IMR-90 (cell line): ENCODE data around the gene IGF2. TPM values are rescaled to one million over a fixed set of nuclear protein-coding genes. Genes with fewer than 3 reads are reported as not detected.

ENCODE experiments used
- ATAC-seq: fragments of 200-7000 bp; cut with Tn5 transposase; 2 replicates; pipeline ENCODE4 v1.9.1; 2020; ENCODE audit warnings: low read depth, mild to moderate bottlenecking, moderate library complexity
- BruUV-seq: library from RNA; stranded (reverse); fragments of 400-500 nt; replicated peaks from 2 replicates; lab custom pipeline; 2021; lab: Mats Ljungman, UMichigan
- CTCF ChIA-PET: fragments of 300-600 bp; formaldehyde crosslinking; extraction: SDS; loops from one replicate; lab custom pipeline; 2021; ENCODE audit warnings: antibody characterized with exemption; lab: Yijun Ruan, JAX
- POLR2A ChIA-PET: fragments of 300-600 bp; sonication (Branson Sonifier 250); formaldehyde crosslinking; loops from one replicate; lab custom pipeline; 2022; ENCODE audit warnings: antibody characterized with exemption; ENCODE audit not compliant: unreplicated experiment; lab: Charles Lee
- DNase-seq: peaks from one replicate; pipeline ENCODE4 v3.0.0; 2013
- H2AFZ ChIP-seq: replicated peaks from 2 replicates; pipeline ENCODE3; 2013; ENCODE audit warnings: low read length, mild to moderate bottlenecking; ENCODE audit not compliant: poor library complexity
- H2AK5ac ChIP-seq: 2 replicates; pipeline ENCODE4 v1.6.1; 2013; ENCODE audit warnings: low read depth, low read length, inconsistent platforms
- H2AK9ac ChIP-seq: replicated peaks from 2 replicates; pipeline ENCODE3; 2013; ENCODE audit warnings: mild to moderate bottlenecking, low read depth, low read length, moderate library complexity; ENCODE audit not compliant: poor library complexity
- H2BK120ac ChIP-seq: 2 replicates; pipeline ENCODE4 v1.6.1; 2013; ENCODE audit warnings: low read depth, low read length, inconsistent platforms
- H2BK15ac ChIP-seq: 3 replicates; pipeline ENCODE4 v1.6.1; 2013; ENCODE audit warnings: low read depth, low read length, inconsistent platforms
- H2BK20ac ChIP-seq: 2 replicates; pipeline ENCODE4 v1.6.1; 2013; ENCODE audit warnings: low read depth, mild to moderate bottlenecking, inconsistent platforms, low read length, moderate library complexity
- H2BK5ac ChIP-seq: 2 replicates; pipeline ENCODE4 v1.6.1; 2013; ENCODE audit warnings: mild to moderate bottlenecking, low read depth, low read length, inconsistent platforms; ENCODE audit not compliant: poor library complexity, severe bottlenecking
- H3K14ac ChIP-seq: replicated peaks from 2 replicates; pipeline ENCODE4 v1.6.1; 2013; ENCODE audit warnings: low read depth, low read length, inconsistent platforms
- H3K18ac ChIP-seq: 2 replicates; pipeline ENCODE4 v1.6.1; 2013; ENCODE audit warnings: low read depth, low read length, control low read depth
- H3K23ac ChIP-seq: 2 replicates; pipeline ENCODE4 v1.6.1; 2013; ENCODE audit warnings: low read depth, low read length, inconsistent platforms
- H3K27ac ChIP-seq: 2 replicates; pipeline ENCODE4 v1.5.1; 2013; ENCODE audit warnings: mild to moderate bottlenecking, control low read depth, low read length; ENCODE audit not compliant: insufficient read depth
- H3K27me3 ChIP-seq: 2 replicates; pipeline ENCODE4 v1.6.1; 2013; ENCODE audit warnings: low read length; ENCODE audit not compliant: control insufficient read depth, insufficient read depth
- H3K36me3 ChIP-seq: 2 replicates; pipeline ENCODE4 v1.6.1; 2013; ENCODE audit warnings: low read length, mixed read lengths; ENCODE audit not compliant: control insufficient read depth, insufficient read depth
- H3K4ac ChIP-seq: 2 replicates; pipeline ENCODE4 v1.6.1; 2013; ENCODE audit warnings: low read depth, low read length, inconsistent platforms
- H3K4me1 ChIP-seq: 2 replicates; pipeline ENCODE4 v1.6.1; 2013; ENCODE audit warnings: low read length, mixed read lengths; ENCODE audit not compliant: control insufficient read depth, insufficient read depth
- H3K4me2 ChIP-seq: 2 replicates; pipeline ENCODE4 v1.6.1; 2013; ENCODE audit warnings: low read depth, mild to moderate bottlenecking, control low read depth, low read length, moderate library complexity
- H3K4me3 ChIP-seq: 2 replicates; pipeline ENCODE4 v1.5.1; 2013; ENCODE audit warnings: low read depth, mild to moderate bottlenecking, control low read depth, low read length, moderate library complexity; ENCODE audit not compliant: insufficient read depth
- H3K56ac ChIP-seq: 2 replicates; pipeline ENCODE4 v1.6.1; 2013; ENCODE audit warnings: low read length, inconsistent platforms; ENCODE audit not compliant: insufficient read depth; ENCODE audit errors: extremely low read depth
- H3K79me1 ChIP-seq, 2 experiments: 2 replicates each; pipeline ENCODE4 v1.6.1; 2013; ENCODE audit warnings: low read length in 2 of 2, inconsistent platforms in 1 of 2, low read depth in 1 of 2
- H3K9ac ChIP-seq: 2 replicates; pipeline ENCODE4 v1.6.1; 2013; ENCODE audit warnings: low read depth, low read length, control low read depth
- H3K9me1 ChIP-seq: 2 replicates; pipeline ENCODE4 v1.6.1; 2013; ENCODE audit warnings: low read length, inconsistent platforms; ENCODE audit not compliant: insufficient read depth
- H3K9me3 ChIP-seq: 2 replicates; pipeline ENCODE4 v1.6.1; 2013; ENCODE audit warnings: low read length; ENCODE audit not compliant: control insufficient read depth, insufficient read depth
- H4K20me1 ChIP-seq: 2 replicates; pipeline ENCODE4 v1.6.1; 2013; ENCODE audit warnings: low read length, inconsistent platforms; ENCODE audit not compliant: insufficient read depth
- H4K5ac ChIP-seq: 2 replicates; pipeline ENCODE4 v1.6.1; 2013; ENCODE audit warnings: mild to moderate bottlenecking, low read depth, low read length, control low read depth
- H4K8ac ChIP-seq, 2 experiments: 2 replicates each; pipeline ENCODE4 v1.6.1; 2013; ENCODE audit warnings: low read depth in 2 of 2, low read length in 2 of 2, control low read depth in 1 of 2, inconsistent platforms in 1 of 2
- H4K91ac ChIP-seq: 2 replicates; pipeline ENCODE4 v1.6.1; 2013; ENCODE audit warnings: low read depth, low read length, inconsistent platforms; ENCODE audit not compliant: insufficient read depth
- BHLHE40 ChIP-seq: fragments of 150-350 bp; IDR thresholded peaks from 2 replicates; pipeline ENCODE4 v1.6.1; 2016; ENCODE audit warnings: mild to moderate bottlenecking, low read depth, low read length
- CEBPB ChIP-seq: IDR thresholded peaks from 2 replicates; pipeline ENCODE4 v1.6.1; 2012; ENCODE audit warnings: low read depth, low read length, improper control_type of control experiment
- CHD1 ChIP-seq: IDR thresholded peaks from 2 replicates; pipeline ENCODE4 v1.6.1; 2012; ENCODE audit warnings: low read depth, low read length, improper control_type of control experiment
- FOS ChIP-seq: fragments of 150-350 bp; IDR thresholded peaks from 2 replicates; pipeline ENCODE4 v1.6.1; 2016; ENCODE audit warnings: low read depth, low read length
- MAFK ChIP-seq: IDR thresholded peaks from 2 replicates; pipeline ENCODE4 v1.6.1; 2012; ENCODE audit warnings: low read depth, low read length, improper control_type of control experiment
- MAZ ChIP-seq: IDR thresholded peaks from 2 replicates; pipeline ENCODE4 v1.6.1; 2012; ENCODE audit warnings: low read depth, mild to moderate bottlenecking, low read length, improper control_type of control experiment, moderate library complexity, borderline replicate concordance
- NFE2L2 ChIP-seq: fragments of 150-350 bp; IDR thresholded peaks from 2 replicates; pipeline ENCODE4 v1.6.1; 2016; ENCODE audit warnings: low read depth, mild to moderate bottlenecking, low read length
- POLR2A ChIP-seq: IDR thresholded peaks from 2 replicates; pipeline ENCODE4 v1.6.1; 2012; ENCODE audit warnings: mild to moderate bottlenecking, low read depth, low read length
- RAD21 ChIP-seq: IDR thresholded peaks from 2 replicates; pipeline ENCODE4 v1.6.1; 2012; ENCODE audit warnings: low read length, improper control_type of control experiment
- RCOR1 ChIP-seq: IDR thresholded peaks from 2 replicates; pipeline ENCODE4 v1.6.1; 2012; ENCODE audit warnings: mild to moderate bottlenecking, low read length, improper control_type of control experiment; ENCODE audit not compliant: insufficient replicate concordance
- RFX5 ChIP-seq: IDR thresholded peaks from 2 replicates; pipeline ENCODE4 v1.8.0; 2012; ENCODE audit warnings: low read depth, mild to moderate bottlenecking, low read length, moderate library complexity
- SMC3 ChIP-seq: fragments of 150-350 bp; IDR thresholded peaks from 2 replicates; pipeline ENCODE4 v1.6.1; 2016; ENCODE audit warnings: low read depth, mild to moderate bottlenecking, antibody characterized with exemption, low read length, moderate library complexity
- WGBS, 2 experiments: methylation state at CpG; one replicate each; pipeline versions ENCODE4 v1.1.5 to v1.1.7; 2013; ENCODE audit warnings: missing lambda C conversion rate in 2 of 2; ENCODE audit not compliant: insufficient read length in 1 of 2; ENCODE audit errors: extremely low coverage in 2 of 2; 5-methylcytosine and 5-hydroxymethylcytosine counted together
- dilution Hi-C: fragments of 300-500 bp; cut with HindIII; formaldehyde crosslinking; loops from one replicate; pipeline ENCODE4 v1.14.3; 2018; ENCODE audit warnings: low sequenced_read_pairs; ENCODE audit not compliant: unreplicated experiment
- in situ Hi-C: fragments of 300-500 bp; cut with MboI; formaldehyde crosslinking; loops from 3 replicates; pipeline ENCODE4 v1.14.3; 2019; ENCODE audit warnings: low sequenced_read_pairs, inconsistent platforms, mixed read lengths
- intact Hi-C: fragments of 100-400 bp; cut with micrococcal nuclease; formaldehyde crosslinking; loops from 2 replicates; pipeline ENCODE4 v1.10.0; 2022
- polyA plus RNA-seq, 3 experiments: library from polyadenylated mRNA; depleted of rRNA; stranded (reverse); fragments of >200 nt; gene quantifications; 2 replicates each; pipeline ENCODE4 v1.2.3, GENCODE V29; 2012; ENCODE audit warnings: low replicate concordance in 1 of 3
- total RNA-seq: library from RNA; depleted of rRNA; stranded (reverse); fragments of >200 nt; gene quantifications from 2 replicates; pipeline ENCODE4 v1.2.3, GENCODE V29; 2012
- TF ChIP-seq, protein P1 (sequence below): conservative IDR thresholded peaks from 2 replicates; pipeline ENCODE4 v1.5.1; 2012; ENCODE audit warnings: mild to moderate bottlenecking, low read depth, low read length, improper control_type of control experiment
- TF ChIP-seq, protein P2 (sequence below): fragments of 150-350 bp; IDR thresholded peaks from 2 replicates; pipeline ENCODE4 v1.6.1; 2016; ENCODE audit warnings: low read depth, mild to moderate bottlenecking, low read length, moderate library complexity, borderline replicate concordance

IGF2 gene
- total and polyA plus RNA-seq, 2 of the 4 experiments (the other 2 are of a cell fraction) = 2.3 to 21.8 TPM

DNA sequence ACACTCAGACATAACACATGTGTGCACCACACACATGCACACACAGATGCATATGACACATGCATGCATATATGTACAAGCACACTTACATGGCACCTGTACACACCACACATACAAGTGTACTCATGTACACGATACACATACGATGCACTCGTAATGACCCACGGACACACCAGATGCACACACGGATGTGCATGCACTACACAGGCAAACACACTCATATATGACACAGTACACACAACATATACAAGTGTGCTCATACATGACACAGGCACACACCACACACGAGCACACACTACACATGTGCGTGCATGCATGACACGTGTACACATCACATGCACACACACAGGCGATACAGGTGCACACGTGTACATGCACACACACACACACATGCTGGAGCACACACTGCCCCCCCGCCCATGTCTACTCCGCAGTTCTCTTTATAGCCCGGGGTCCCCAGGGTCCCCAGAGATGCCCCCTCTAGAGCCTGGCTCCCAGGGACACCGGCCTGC lies 37.3 kb upstream of the IGF2 start:
- dilution Hi-C loops = no loop called here
- H3K9ac ChIP-seq = no peak overlapping the region
- no peaks in the 10 kb centered on the region for H3K79me1 ChIP-seq
- H3K9me1 ChIP-seq = peaks cover 6% of the 10 kb centered on the region
- no peak overlapping the region for H4K8ac ChIP-seq
- no TSS peak for BruUV-seq
- no peak overlapping the region for H2BK20ac ChIP-seq
- H4K5ac ChIP-seq = no peak overlapping the region
- no peak overlapping the region for H3K18ac ChIP-seq
- no peak overlapping the region for H3K4me3 ChIP-seq
- DNase-seq (no peak), ATAC-seq (no peak)
- H3K56ac ChIP-seq = no peak overlapping the region
- intact Hi-C loops = no loop called here
- H3K4ac ChIP-seq = no peak overlapping the region
- H2AK5ac ChIP-seq = no peak overlapping the region
- no peak overlapping the region for H3K23ac ChIP-seq
- no peak overlapping the region for H3K4me2 ChIP-seq
- in situ Hi-C loops = loop anchor here (25.0 kb wide), 1 partner anchor 711 kb away; the partner anchor contains the start of gene CDKN1C
- H2BK120ac ChIP-seq = no peak overlapping the region
- POLR2A ChIA-PET = no interaction called here
- H3K27ac ChIP-seq = no peak overlapping the region
- H2AFZ ChIP-seq = no peak overlapping the region
- no peaks in the 10 kb centered on the region for H4K20me1 ChIP-seq
- 87% methylated on average over 4 of the region's 14 CpGs; no CpG with 5 or more reads in 1 of the 2 experiments for WGBS, 2 experiments
- no peak overlapping the region for H4K91ac ChIP-seq
- H2BK15ac ChIP-seq = no peak overlapping the region
- CTCF ChIA-PET = no interaction called here
- no peak overlapping the region for H3K14ac ChIP-seq
- no peaks in the 10 kb centered on the region for H3K9me3 ChIP-seq
- H2BK5ac ChIP-seq = no peak overlapping the region
- no peaks in the 10 kb centered on the region for H3K36me3 ChIP-seq
- peaks cover 6% of the 10 kb centered on the region; the same call in 1 of the 2 replicates for H3K27me3 ChIP-seq
- TF ChIP-seq SMC3 (no peak), RCOR1 (no peak), MAZ (no peak), RAD21 (no peak), NFE2L2 (no peak), MAFK (no peak), CEBPB (no peak), RFX5 (no peak), POLR2A (no peak), FOS (no peak), CHD1 (no peak), BHLHE40 (no peak)
- TF ChIP-seq, protein P1, sequence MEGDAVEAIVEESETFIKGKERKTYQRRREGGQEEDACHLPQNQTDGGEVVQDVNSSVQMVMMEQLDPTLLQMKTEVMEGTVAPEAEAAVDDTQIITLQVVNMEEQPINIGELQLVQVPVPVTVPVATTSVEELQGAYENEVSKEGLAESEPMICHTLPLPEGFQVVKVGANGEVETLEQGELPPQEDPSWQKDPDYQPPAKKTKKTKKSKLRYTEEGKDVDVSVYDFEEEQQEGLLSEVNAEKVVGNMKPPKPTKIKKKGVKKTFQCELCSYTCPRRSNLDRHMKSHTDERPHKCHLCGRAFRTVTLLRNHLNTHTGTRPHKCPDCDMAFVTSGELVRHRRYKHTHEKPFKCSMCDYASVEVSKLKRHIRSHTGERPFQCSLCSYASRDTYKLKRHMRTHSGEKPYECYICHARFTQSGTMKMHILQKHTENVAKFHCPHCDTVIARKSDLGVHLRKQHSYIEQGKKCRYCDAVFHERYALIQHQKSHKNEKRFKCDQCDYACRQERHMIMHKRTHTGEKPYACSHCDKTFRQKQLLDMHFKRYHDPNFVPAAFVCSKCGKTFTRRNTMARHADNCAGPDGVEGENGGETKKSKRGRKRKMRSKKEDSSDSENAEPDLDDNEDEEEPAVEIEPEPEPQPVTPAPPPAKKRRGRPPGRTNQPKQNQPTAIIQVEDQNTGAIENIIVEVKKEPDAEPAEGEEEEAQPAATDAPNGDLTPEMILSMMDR = no peak
- TF ChIP-seq, protein P2, sequence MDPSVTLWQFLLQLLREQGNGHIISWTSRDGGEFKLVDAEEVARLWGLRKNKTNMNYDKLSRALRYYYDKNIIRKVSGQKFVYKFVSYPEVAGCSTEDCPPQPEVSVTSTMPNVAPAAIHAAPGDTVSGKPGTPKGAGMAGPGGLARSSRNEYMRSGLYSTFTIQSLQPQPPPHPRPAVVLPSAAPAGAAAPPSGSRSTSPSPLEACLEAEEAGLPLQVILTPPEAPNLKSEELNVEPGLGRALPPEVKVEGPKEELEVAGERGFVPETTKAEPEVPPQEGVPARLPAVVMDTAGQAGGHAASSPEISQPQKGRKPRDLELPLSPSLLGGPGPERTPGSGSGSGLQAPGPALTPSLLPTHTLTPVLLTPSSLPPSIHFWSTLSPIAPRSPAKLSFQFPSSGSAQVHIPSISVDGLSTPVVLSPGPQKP = no peak
- no peak overlapping the region for H2AK9ac ChIP-seq
- H3K4me1 ChIP-seq = no peaks in the 10 kb centered on the region
